HG02885 (cell line): ENCODE results near the gene PHF12.
"Not testable (repeated sequence)": the region's sequence is repeated elsewhere in the genome, so short reads cannot be mapped to it uniquely, and the experiment has no call there.

Source experiments
- ATAC-seq: cut with Tn5 transposase; IDR thresholded peaks from one replicate; pipeline ENCODE4 v1.9.1; 2021; ENCODE audit warnings: mild to moderate bottlenecking; ENCODE audit not compliant: unreplicated experiment, poor library complexity

Gene PHF12

GRCh38 chr17:28889996-28890395, 61.3 kb downstream of the PHF12 start:
- ATAC-seq = no peak

- ATAC-seq = no peak
Observed at GRCh38 chr17:28888832-28889231, 62.5 kb downstream of the PHF12 start.

GRCh38 chr17:28887871-28888471, 63.3 kb downstream of the PHF12 start:
- no peak for ATAC-seq

GRCh38 chr17:28885951-28886350, 65.4 kb downstream of the PHF12 start:
- no peak for ATAC-seq

- no peak for ATAC-seq
Observed at GRCh38 chr17:28885363-28885762, 66.0 kb downstream of the PHF12 start.

- ATAC-seq = no peak
Observed at GRCh38 chr17:28883967-28884702, 67.2 kb downstream of the PHF12 start.

- no peak for ATAC-seq
Observed at GRCh38 chr17:28882154-28882895, 69.0 kb downstream of the PHF12 start.

- no peak for ATAC-seq
Observed at GRCh38 chr17:28881533-28882056, 69.7 kb downstream of the PHF12 start.

GRCh38 chr17:28880572-28880945, 70.8 kb downstream of the PHF12 start:
- ATAC-seq = no peak

- no peak for ATAC-seq
Observed at GRCh38 chr17:28879886-28880571, 71.3 kb downstream of the PHF12 start.

GRCh38 chr17:28878981-28879380, 72.3 kb downstream of the PHF12 start:
- ATAC-seq = no peak

GRCh38 chr17:28878158-28878910, 73.0 kb downstream of the PHF12 start:
- ATAC-seq = no peak

GRCh38 chr17:28877150-28877711, 74.1 kb downstream of the PHF12 start:
- ATAC-seq = not testable (repeated sequence)

- ATAC-seq = no peak
Observed at GRCh38 chr17:28875848-28876550, 75.3 kb downstream of the PHF12 start.

GRCh38 chr17:28874750-28875149, 76.6 kb downstream of the PHF12 start:
- no peak for ATAC-seq

- no peak for ATAC-seq
Observed at GRCh38 chr17:28873839-28874238, 77.5 kb downstream of the PHF12 start.

GRCh38 chr17:28871056-28871579, 80.2 kb downstream of the PHF12 start:
- ATAC-seq = peak; percentile 82

- ATAC-seq = no peak
Observed at GRCh38 chr17:28867276-28867675, 84.0 kb downstream of the PHF12 start.
